K562 (cell line): ENCODE measurements around the gene SEPHS2. TPM values are rescaled to one million over a fixed set of nuclear protein-coding genes. Genes with fewer than 3 reads are reported as not detected.
A peak's percentile ranks its signal among the peaks of the same experiment; 100 is the strongest.

Experiments
- ELF2 ChIP-seq: fragments of 250-450 bp; sonication (Bioruptor Pico); IDR thresholded peaks from 2 replicates; pipeline ENCODE4 v1.5.0; 2021; ENCODE audit warnings: mild to moderate bottlenecking
- HSF4 ChIP-seq: fragments of 250-450 bp; sonication (Bioruptor Pico); IDR thresholded peaks from 2 replicates; pipeline ENCODE4 v2.1.2; 2022; ENCODE audit warnings: mild to moderate bottlenecking, moderate library complexity, borderline replicate concordance
- MCM3 ChIP-seq: fragments of 450-650 bp; IDR thresholded peaks from 2 replicates; pipeline ENCODE4 v1.6.1; 2016
- MCM7 ChIP-seq, 2 experiments: fragments of 450-650 bp; IDR thresholded peaks; 2 replicates each; pipeline ENCODE4 v1.6.1; 2016 to 2018
- PHTF2 ChIP-seq: fragments of 250-450 bp; sonication (Bioruptor Pico); IDR thresholded peaks from 2 replicates; pipeline ENCODE4 v1.5.0; 2021; ENCODE audit warnings: mild to moderate bottlenecking
- SIRT6 ChIP-seq: IDR thresholded peaks from one replicate; pipeline ENCODE4 v1.6.1; 2012; ENCODE audit warnings: low read depth, mild to moderate bottlenecking, control low read depth, inconsistent platforms, low read length, moderate library complexity
- STAT5A ChIP-seq: IDR thresholded peaks from 2 replicates; pipeline ENCODE4 v1.6.1; 2012; ENCODE audit warnings: low read length, inconsistent platforms, borderline replicate concordance
- ZNF134 ChIP-seq: fragments of 250-450 bp; sonication (Bioruptor Pico); conservative IDR thresholded peaks from 2 replicates; pipeline ENCODE4 v1.4.0; 2020
- ZNF212 ChIP-seq: fragments of 450-650 bp; formaldehyde crosslinking; IDR thresholded peaks from 2 replicates; pipeline ENCODE4 v1.4.0; 2020; ENCODE audit warnings: mild to moderate bottlenecking
- polyA plus RNA-seq, 8 experiments: library from polyadenylated mRNA; depleted of rRNA in 4 of 8; stranded (reverse) in 5 of 8; unstranded in 3 of 8; fragments of >200 nt; fragmentation: Nextera tagmentation in 2 of 8; fragmentation: Illumina TruSeq in 1 of 8; extraction: Ambion mirVana in 2 of 8; extraction: Trizol in 1 of 8; gene quantifications; 2 replicates each; pipeline versions ENCODE4 v1.2.1 to v1.2.3, GENCODE V29; 2011 to 2014; ENCODE audit warnings: inconsistent platforms in 1 of 8, missing spikeins in 1 of 8
- total RNA-seq, 7 experiments: library from RNA; depleted of rRNA in 6 of 7; stranded (reverse); fragments of >200 nt in 6 of 7; fragmentation: Illumina TruSeq in 2 of 7; extraction: Trizol in 2 of 7; gene quantifications; 2 replicates each; pipeline versions ENCODE4 v1.2.1 to v1.2.3, GENCODE V29; 2011 to 2021; ENCODE audit warnings: low replicate concordance in 1 of 7
- TF ChIP-seq, protein P1 (sequence below): fragments of 250-450 bp; sonication (Bioruptor Pico); IDR thresholded peaks from 2 replicates; pipeline ENCODE4 v1.8.0; 2022; ENCODE audit warnings: inconsistent platforms
- TF ChIP-seq, protein P2 (sequence below), 2 experiments: fragments of 450-650 bp; IDR thresholded peaks; 2 replicates each; pipeline ENCODE4 v1.6.1; 2018; ENCODE audit warnings: mild to moderate bottlenecking in 2 of 2, low read depth in 1 of 2; ENCODE audit not compliant: partially characterized antibody in 2 of 2
- TF ChIP-seq, protein P3 (sequence below), 2 experiments: fragments of 450-650 bp; IDR thresholded peaks; 2 replicates each; pipeline ENCODE4 v1.6.1; 2016; ENCODE audit warnings: mild to moderate bottlenecking in 2 of 2, borderline replicate concordance in 1 of 2, low read depth in 1 of 2, moderate library complexity in 1 of 2

Gene SEPHS2
- total and polyA plus RNA-seq, 9 of the 15 experiments (the other 6 are each of a cell fraction or from before 2014, with no cell fraction given): 20.9 to 90.6 (median 43.4) TPM

DNA sequence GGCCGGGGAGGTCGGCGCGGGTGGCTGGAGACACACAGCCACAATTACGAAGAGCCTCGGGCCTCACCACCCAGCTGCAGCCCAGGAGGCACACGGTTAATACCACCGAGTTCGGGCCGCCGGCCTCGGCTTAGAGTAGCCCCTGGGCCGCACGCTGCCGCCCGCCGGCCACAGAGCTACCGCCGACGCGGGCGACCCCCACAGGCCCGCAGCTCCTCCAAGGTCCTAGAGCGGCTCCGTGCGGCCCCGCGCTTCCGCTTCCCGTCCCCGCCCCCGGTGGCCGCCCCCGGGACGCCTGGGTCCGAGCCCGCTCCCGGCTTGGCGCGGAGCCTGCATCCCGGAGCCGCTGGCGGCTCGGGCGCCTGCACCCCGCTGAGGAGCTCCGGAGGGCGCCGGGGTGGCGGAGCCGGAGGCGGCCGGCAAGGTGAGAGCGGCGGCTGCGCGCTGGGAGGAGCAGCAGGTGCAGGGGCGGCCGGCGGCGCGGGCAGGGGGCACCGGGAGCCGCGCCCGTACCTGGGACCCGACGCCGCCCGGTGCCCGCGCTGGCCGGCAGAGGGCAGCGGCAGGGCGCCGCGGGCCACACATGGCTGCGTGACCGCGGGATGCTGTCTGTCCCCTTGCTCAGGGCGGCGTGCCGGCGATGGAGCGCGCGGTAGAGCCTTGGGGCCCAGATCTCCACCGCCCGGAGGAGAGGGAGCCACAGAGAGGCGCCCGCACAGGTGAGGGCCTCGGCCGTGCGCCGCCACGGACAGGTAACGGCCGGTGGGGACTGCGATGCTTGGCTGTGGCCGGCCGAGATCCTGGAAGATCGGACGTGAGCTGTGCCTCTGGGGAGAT is 50.3 kb downstream of the SEPHS2 start, which contains the start of gene ZNF48 (continued):
- TF ChIP-seq, protein P1, sequence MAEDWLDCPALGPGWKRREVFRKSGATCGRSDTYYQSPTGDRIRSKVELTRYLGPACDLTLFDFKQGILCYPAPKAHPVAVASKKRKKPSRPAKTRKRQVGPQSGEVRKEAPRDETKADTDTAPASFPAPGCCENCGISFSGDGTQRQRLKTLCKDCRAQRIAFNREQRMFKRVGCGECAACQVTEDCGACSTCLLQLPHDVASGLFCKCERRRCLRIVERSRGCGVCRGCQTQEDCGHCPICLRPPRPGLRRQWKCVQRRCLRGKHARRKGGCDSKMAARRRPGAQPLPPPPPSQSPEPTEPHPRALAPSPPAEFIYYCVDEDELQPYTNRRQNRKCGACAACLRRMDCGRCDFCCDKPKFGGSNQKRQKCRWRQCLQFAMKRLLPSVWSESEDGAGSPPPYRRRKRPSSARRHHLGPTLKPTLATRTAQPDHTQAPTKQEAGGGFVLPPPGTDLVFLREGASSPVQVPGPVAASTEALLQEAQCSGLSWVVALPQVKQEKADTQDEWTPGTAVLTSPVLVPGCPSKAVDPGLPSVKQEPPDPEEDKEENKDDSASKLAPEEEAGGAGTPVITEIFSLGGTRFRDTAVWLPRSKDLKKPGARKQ (CRISPR knock-in tag): no peak
- no peak for TF ChIP-seq MCM7 (IDR thresholded peaks at IDR 0.05)
- no peak for TF ChIP-seq STAT5A
- TF ChIP-seq ZNF212: no peak
- no peak for TF ChIP-seq MCM3
- TF ChIP-seq, protein P2, sequence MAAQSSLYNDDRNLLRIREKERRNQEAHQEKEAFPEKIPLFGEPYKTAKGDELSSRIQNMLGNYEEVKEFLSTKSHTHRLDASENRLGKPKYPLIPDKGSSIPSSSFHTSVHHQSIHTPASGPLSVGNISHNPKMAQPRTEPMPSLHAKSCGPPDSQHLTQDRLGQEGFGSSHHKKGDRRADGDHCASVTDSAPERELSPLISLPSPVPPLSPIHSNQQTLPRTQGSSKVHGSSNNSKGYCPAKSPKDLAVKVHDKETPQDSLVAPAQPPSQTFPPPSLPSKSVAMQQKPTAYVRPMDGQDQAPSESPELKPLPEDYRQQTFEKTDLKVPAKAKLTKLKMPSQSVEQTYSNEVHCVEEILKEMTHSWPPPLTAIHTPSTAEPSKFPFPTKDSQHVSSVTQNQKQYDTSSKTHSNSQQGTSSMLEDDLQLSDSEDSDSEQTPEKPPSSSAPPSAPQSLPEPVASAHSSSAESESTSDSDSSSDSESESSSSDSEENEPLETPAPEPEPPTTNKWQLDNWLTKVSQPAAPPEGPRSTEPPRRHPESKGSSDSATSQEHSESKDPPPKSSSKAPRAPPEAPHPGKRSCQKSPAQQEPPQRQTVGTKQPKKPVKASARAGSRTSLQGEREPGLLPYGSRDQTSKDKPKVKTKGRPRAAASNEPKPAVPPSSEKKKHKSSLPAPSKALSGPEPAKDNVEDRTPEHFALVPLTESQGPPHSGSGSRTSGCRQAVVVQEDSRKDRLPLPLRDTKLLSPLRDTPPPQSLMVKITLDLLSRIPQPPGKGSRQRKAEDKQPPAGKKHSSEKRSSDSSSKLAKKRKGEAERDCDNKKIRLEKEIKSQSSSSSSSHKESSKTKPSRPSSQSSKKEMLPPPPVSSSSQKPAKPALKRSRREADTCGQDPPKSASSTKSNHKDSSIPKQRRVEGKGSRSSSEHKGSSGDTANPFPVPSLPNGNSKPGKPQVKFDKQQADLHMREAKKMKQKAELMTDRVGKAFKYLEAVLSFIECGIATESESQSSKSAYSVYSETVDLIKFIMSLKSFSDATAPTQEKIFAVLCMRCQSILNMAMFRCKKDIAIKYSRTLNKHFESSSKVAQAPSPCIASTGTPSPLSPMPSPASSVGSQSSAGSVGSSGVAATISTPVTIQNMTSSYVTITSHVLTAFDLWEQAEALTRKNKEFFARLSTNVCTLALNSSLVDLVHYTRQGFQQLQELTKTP (IDR thresholded peaks at IDR 0.05; ENCODE audit: low read depth in 1 of 2, partially characterized antibody in 2 of 2): no peak
- TF ChIP-seq PHTF2 (CRISPR knock-in tag): no peak
- TF ChIP-seq, protein P3, sequence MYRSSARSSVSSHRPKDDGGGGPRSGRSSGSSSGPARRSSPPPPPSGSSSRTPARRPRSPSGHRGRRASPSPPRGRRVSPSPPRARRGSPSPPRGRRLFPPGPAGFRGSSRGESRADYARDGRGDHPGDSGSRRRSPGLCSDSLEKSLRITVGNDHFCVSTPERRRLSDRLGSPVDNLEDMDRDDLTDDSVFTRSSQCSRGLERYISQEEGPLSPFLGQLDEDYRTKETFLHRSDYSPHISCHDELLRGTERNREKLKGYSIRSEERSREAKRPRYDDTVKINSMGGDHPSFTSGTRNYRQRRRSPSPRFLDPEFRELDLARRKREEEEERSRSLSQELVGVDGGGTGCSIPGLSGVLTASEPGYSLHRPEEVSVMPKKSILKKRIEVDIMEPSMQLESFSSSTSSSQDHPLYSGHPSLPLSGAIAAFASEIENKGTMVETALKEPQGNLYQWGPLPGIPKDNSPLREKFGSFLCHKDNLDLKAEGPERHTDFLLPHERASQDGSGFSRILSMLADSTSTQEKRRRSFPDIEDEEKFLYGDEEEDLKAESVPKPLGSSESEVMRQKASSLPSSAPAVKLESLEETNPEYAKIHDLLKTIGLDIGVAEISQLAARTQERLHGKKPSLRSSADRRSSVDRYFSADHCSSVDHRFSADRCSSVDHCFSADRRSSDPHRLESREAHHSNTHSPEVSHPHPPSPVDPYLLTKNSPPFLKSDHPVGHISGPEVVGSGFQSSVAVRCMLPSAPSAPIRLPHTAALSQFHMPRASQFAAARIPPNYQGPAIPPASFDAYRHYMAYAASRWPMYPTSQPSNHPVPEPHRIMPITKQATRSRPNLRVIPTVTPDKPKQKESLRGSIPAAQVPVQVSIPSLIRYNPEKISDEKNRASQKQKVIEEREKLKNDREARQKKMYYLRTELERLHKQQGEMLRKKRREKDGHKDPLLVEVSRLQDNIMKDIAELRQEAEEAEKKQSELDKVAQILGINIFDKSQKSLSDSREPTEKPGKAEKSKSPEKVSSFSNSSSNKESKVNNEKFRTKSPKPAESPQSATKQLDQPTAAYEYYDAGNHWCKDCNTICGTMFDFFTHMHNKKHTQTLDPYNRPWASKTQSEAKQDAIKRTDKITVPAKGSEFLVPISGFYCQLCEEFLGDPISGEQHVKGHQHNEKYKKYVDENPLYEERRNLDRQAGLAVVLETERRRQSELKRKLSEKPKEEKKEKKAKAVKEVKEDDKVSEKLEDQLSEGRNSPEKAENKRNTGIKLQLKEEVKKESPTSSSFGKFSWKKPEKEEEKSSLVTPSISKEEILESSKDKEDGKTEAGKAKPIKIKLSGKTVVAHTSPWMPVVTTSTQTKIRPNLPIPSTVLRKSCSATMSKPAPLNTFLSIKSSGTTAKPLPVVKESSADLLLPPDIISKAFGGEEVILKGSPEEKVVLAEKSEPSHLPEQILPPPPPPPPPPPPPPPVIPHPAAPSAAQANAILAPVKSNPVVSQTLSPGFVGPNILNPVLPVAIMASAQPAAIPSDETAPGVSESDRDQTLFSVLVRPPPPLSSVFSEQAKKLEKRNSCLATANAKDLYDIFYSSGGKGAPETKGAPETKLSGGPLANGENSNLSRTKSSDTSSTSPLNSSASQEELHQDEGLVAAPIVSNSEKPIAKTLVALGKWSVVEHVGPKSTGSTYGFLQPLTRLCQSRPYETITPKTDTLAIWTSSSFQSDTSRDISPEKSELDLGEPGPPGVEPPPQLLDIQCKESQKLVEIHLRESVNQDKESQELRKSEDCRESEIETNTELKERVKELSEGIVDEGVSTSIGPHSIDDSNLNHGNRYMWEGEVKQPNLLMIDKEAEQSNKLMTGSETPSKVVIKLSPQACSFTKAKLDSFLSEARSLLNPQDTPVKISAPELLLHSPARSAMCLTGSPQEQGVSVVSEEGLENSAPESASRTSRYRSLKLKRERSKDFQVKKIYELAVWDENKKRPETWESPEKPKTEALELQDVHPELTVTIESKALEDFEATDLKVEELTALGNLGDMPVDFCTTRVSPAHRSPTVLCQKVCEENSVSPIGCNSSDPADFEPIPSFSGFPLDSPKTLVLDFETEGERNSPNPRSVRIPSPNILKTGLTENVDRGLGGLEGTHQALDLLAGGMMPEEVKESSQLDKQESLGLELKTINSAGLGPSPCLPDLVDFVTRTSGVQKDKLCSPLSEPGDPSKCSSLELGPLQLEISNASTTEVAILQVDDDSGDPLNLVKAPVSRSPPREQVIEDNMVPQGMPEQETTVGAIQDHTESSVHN (IDR thresholded peaks at IDR 0.05; ENCODE audit: borderline replicate concordance in 1 of 2, low read depth in 1 of 2): no peak
- no peak for TF ChIP-seq ZNF134
- peak; percentile 96 for TF ChIP-seq ELF2 (CRISPR knock-in tag)
- no peak for TF ChIP-seq SIRT6
- TF ChIP-seq HSF4 (CRISPR knock-in tag): no peak
